ENCODE measurements around the gene SLC2A4. TPM values are rescaled to one million over a fixed set of nuclear protein-coding genes. Genes with fewer than 3 reads are reported as not detected.

SLC2A4 gene
- 0.02 TPM for total RNA-seq (2013)
- polyA plus RNA-seq (not detected), polyA minus RNA-seq (not detected in 2 replicates), total RNA-seq (0 to 0.58 (median 0.08) reads per million in 11 experiments)

- DNase-seq: peak; percentile 85 to 90 (median 86)
- Histone ChIP-seq H3K4me2 (replicated peaks; ENCODE audit: extremely low read depth, low read length, poor library complexity, severe bottlenecking) (peak within 1 kb of the TSS; percentile 78), H3K27ac (ENCODE audit: low read depth in 1 of 2, low read length in 2 of 2) (no peak within 1 kb of the TSS), H3K9me3 (replicated peaks in 1 of 2; ENCODE audit: control insufficient read depth in 1 of 2, insufficient read depth in 1 of 2, low read length in 2 of 2) (no peaks in the 10 kb centered on the region), H3K79me2 (ENCODE audit: insufficient read depth, low read length) (no peaks in the 10 kb centered on the region), H3K27me3 (ENCODE audit: control insufficient read depth in 2 of 2, insufficient read depth in 2 of 2, low read length in 2 of 2) (peaks cover 13 to 47% of the 10 kb centered on the region in 2 donors), H4K20me1 (ENCODE audit: insufficient read depth, low read length) (no peaks in the 10 kb centered on the region), H3K4me1 (ENCODE audit: control insufficient read depth in 1 of 2, insufficient read depth in 2 of 2, low read length in 2 of 2) (peaks cover 27 to 28% of the 10 kb centered on the region in 2 donors), H3K36me3 (replicated peaks in 1 of 2; ENCODE audit: control insufficient read depth in 1 of 2, insufficient read depth in 2 of 2, low read length in 2 of 2) (no peaks in the 10 kb centered on the region), H2AFZ (ENCODE audit: insufficient read depth, low read depth, low read length, poor library complexity, severe bottlenecking) (peak within 1 kb of the TSS; percentile 46), H3K9ac (ENCODE audit: insufficient read depth, low read length, poor library complexity, severe bottlenecking) (no peak within 1 kb of the TSS), H3K4me3 (replicated peaks in 1 of 3; ENCODE audit: low read depth in 2 of 3, low read length in 3 of 3) (peak within 1 kb of the TSS in 2 of 3 experiments; percentile 28 to 72)
- Mint-ChIP-seq H3K36me3 (peaks cover 0 to 5% of the 10 kb centered on the region in 2 donors), H3K4me3 (peak within 1 kb of the TSS; percentile 74 to 88), H3K9me3 (peaks cover 0 to 15% (median 2%) of the 10 kb centered on the region in 7 donors), H3K4me1 (peaks cover 30% of the 10 kb centered on the region), H3K27me3 (ENCODE audit: low read depth in 3 of 3) (peaks cover 47 to 70% (median 48%) of the 10 kb centered on the region in 3 donors), H3K27ac (peak within 1 kb of the TSS in 6 of 7 donors; percentile 28 to 82 (median 54))
- TF ChIP-seq CTCF (IDR thresholded peaks at IDR 0.05): no peak
- WGBS (ENCODE audit: insufficient coverage): under 1% methylated on average over 57 of the region's 71 CpGs
- intact Hi-C loops (cut with micrococcal nuclease): loop anchor here in 1 of 2 donors (5.0 kb wide), 1 partner anchor 61 kb away; no protein-coding TSS in a partner anchor
These were observed at the start of gene SLC2A4 for GRCh38 chr17:7281074-7281952. Gene SLC2A4, plus strand, starts transcription at chr17:7281718. Its CDS starts 217 bp downstream, at chr17:7281935.

DNA sequence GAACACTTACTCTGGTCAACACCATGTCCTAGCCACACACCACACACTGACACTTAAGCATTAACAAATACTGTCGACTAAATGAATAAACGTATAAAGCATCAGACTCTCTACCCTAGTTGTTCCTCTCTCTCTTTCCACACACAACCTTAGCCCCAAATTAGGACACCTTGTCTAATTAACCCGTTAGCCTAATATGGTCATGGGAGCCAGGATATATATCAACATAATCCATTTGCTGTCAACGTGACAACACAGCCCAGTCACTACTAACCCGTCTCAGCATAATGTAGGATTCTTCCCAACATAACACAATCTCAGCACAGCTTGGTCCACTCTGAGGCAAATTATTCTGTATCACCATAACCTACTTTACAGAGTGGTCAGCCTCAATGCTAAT is 49.4 kb upstream of the SLC2A4 start:
- Histone ChIP-seq H3K36me3 (replicated peaks in 1 of 2; ENCODE audit: control insufficient read depth in 1 of 2, insufficient read depth in 2 of 2, low read length in 2 of 2) (peaks cover 35 to 58% of the 10 kb centered on the region in 2 donors), H3K27ac (ENCODE audit: low read depth in 1 of 2, low read length in 2 of 2) (no peak overlapping the region), H3K27me3 (ENCODE audit: control insufficient read depth in 2 of 2, insufficient read depth in 2 of 2, low read length in 2 of 2) (no peaks in the 10 kb centered on the region), H3K4me1 (ENCODE audit: control insufficient read depth in 1 of 2, insufficient read depth in 2 of 2, low read length in 2 of 2) (peaks cover 45 to 54% of the 10 kb centered on the region in 2 donors), H3K4me3 (replicated peaks in 1 of 3; ENCODE audit: low read depth in 2 of 3, low read length in 3 of 3) (no peak overlapping the region), H3K9me3 (replicated peaks in 1 of 2; ENCODE audit: control insufficient read depth in 1 of 2, insufficient read depth in 1 of 2, low read length in 2 of 2) (no peaks in the 10 kb centered on the region), H3K79me2 (ENCODE audit: insufficient read depth, low read length) (peaks cover 54% of the 10 kb centered on the region), H3K9ac (ENCODE audit: insufficient read depth, low read length, poor library complexity, severe bottlenecking) (no peak overlapping the region), H3K4me2 (replicated peaks; ENCODE audit: extremely low read depth, low read length, poor library complexity, severe bottlenecking) (no peak overlapping the region), H4K20me1 (ENCODE audit: insufficient read depth, low read length) (peaks cover 29% of the 10 kb centered on the region), H2AFZ (ENCODE audit: insufficient read depth, low read depth, low read length, poor library complexity, severe bottlenecking) (no peak overlapping the region)
- H3K4me1 Mint-ChIP-seq: peaks cover 49% of the 10 kb centered on the region
- H3K27ac Mint-ChIP-seq: no peak overlapping the region
- peaks cover 0 to 1% (median 0%) of the 10 kb centered on the region in 7 donors for H3K9me3 Mint-ChIP-seq
- H3K36me3 Mint-ChIP-seq: peaks cover 55 to 61% of the 10 kb centered on the region in 2 donors
- no peak for TF ChIP-seq CTCF (IDR thresholded peaks at IDR 0.05)
- peaks cover 0 to 2% (median 0%) of the 10 kb centered on the region in 3 donors for H3K27me3 Mint-ChIP-seq (ENCODE audit: low read depth in 3 of 3)
- no peak overlapping the region for H3K4me3 Mint-ChIP-seq
- intact Hi-C loops (cut with micrococcal nuclease): loop anchor here in 1 of 2 donors (10.0 kb wide), 1 partner anchor 253 kb away; the partner anchor contains the start of genes POLR2A and SLC35G6
- WGBS (ENCODE audit: insufficient coverage): 98% methylated on average over 5 of the region's 5 CpGs
- no peak for DNase-seq
